ENCODE data around the gene NBEA. TPM values are rescaled to one million over a fixed set of nuclear protein-coding genes. Genes with fewer than 3 reads are reported as not detected.

NBEA gene
- total RNA-seq, 1 experiment from 2014 or later, result 3.3 TPM

DNA sequence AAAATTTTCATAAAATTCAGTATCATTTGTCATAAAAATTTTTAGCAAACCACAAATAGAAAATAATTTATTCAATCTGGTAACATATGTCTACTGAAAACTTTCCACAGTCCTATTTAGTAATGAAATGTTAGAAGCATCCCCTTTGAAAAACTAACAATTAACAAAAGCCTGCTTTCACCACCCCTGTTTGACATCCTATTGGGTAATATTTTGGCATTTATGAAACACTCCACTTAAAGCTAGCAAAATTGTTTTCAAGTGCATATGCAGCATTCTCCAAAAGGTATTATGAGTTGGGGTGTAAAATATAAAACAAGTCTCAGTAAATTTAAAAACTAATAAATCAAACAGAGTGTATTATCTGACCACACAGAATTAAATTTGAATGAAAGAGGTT lies 189.4 kb downstream of the NBEA start:
- in situ Hi-C loops (cut with HindIII; ENCODE audit: low pct_unique_long_range_greater_than_20kb, low sequenced_read_pairs), result no loop called here
- Histone ChIP-seq H3K4me3 (ENCODE audit: low read depth in 2 of 2, low read length in 2 of 2) (no peak overlapping the region), H3K9me3 (ENCODE audit: control insufficient read depth, insufficient read depth, low read depth, low read length) (no peaks in the 10 kb centered on the region), H3K27me3 (ENCODE audit: control insufficient read depth, insufficient read depth, low read length) (no peaks in the 10 kb centered on the region), H3K27ac (ENCODE audit: low read length) (no peak overlapping the region), H3K36me3 (ENCODE audit: control insufficient read depth, insufficient read depth, low read length) (no peaks in the 10 kb centered on the region), H3K4me1 (ENCODE audit: control insufficient read depth, insufficient read depth, low read length) (no peaks in the 10 kb centered on the region)
- CTCF ChIA-PET, result no interaction called here
- TF ChIP-seq TCF7L2 (IDR thresholded peaks at IDR 0.05; ENCODE audit: low read depth, low read length) (no peak), SIN3A (IDR thresholded peaks at IDR 0.05; ENCODE audit: borderline replicate concordance, insufficient read depth, low read depth, low read length) (no peak), POLR2AphosphoS5 (IDR thresholded peaks at IDR 0.05; ENCODE audit: low read depth, low read length) (no peak)
- TF ChIP-seq, protein P1, sequence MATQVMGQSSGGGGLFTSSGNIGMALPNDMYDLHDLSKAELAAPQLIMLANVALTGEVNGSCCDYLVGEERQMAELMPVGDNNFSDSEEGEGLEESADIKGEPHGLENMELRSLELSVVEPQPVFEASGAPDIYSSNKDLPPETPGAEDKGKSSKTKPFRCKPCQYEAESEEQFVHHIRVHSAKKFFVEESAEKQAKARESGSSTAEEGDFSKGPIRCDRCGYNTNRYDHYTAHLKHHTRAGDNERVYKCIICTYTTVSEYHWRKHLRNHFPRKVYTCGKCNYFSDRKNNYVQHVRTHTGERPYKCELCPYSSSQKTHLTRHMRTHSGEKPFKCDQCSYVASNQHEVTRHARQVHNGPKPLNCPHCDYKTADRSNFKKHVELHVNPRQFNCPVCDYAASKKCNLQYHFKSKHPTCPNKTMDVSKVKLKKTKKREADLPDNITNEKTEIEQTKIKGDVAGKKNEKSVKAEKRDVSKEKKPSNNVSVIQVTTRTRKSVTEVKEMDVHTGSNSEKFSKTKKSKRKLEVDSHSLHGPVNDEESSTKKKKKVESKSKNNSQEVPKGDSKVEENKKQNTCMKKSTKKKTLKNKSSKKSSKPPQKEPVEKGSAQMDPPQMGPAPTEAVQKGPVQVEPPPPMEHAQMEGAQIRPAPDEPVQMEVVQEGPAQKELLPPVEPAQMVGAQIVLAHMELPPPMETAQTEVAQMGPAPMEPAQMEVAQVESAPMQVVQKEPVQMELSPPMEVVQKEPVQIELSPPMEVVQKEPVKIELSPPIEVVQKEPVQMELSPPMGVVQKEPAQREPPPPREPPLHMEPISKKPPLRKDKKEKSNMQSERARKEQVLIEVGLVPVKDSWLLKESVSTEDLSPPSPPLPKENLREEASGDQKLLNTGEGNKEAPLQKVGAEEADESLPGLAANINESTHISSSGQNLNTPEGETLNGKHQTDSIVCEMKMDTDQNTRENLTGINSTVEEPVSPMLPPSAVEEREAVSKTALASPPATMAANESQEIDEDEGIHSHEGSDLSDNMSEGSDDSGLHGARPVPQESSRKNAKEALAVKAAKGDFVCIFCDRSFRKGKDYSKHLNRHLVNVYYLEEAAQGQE (IDR thresholded peaks at IDR 0.05; ENCODE audit: insufficient read depth in 1 of 2, low read depth in 2 of 2, low read length in 1 of 2), result no peak
- TF ChIP-seq, protein P2, sequence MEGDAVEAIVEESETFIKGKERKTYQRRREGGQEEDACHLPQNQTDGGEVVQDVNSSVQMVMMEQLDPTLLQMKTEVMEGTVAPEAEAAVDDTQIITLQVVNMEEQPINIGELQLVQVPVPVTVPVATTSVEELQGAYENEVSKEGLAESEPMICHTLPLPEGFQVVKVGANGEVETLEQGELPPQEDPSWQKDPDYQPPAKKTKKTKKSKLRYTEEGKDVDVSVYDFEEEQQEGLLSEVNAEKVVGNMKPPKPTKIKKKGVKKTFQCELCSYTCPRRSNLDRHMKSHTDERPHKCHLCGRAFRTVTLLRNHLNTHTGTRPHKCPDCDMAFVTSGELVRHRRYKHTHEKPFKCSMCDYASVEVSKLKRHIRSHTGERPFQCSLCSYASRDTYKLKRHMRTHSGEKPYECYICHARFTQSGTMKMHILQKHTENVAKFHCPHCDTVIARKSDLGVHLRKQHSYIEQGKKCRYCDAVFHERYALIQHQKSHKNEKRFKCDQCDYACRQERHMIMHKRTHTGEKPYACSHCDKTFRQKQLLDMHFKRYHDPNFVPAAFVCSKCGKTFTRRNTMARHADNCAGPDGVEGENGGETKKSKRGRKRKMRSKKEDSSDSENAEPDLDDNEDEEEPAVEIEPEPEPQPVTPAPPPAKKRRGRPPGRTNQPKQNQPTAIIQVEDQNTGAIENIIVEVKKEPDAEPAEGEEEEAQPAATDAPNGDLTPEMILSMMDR (IDR thresholded peaks at IDR 0.05), result no peak
- intact Hi-C loops (cut with micrococcal nuclease; ENCODE audit: unreplicated experiment), result no loop called here
- DNase-seq (ENCODE audit: low read depth, low spot score) (no peak), ATAC-seq (no peak)
- POLR2A ChIA-PET, result no interaction called here
- no TSS peak for BruUV-seq (replicated peaks)

DNA sequence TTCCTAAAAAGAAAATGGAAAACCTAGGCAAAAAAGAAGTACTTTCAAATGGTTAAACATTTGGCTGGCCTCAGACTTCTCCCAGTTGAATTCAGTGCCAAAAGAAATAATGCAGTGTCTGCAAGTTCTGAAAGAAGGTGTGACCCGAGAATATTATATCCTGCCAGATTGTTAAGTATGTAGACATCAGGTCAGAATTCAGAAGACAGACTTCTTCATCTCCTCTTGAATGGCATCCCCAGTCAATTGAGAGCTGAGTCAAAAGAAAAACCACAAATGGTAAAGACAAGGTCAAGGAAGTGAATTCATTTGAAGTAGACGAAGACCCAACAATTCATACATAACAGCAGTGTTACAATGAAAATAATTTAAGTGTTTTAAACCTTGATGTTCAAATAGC lies 194.5 kb downstream of the NBEA start:
- Histone ChIP-seq H3K9me3 (ENCODE audit: control insufficient read depth, insufficient read depth, low read depth, low read length) (no peaks in the 10 kb centered on the region), H3K27me3 (ENCODE audit: control insufficient read depth, insufficient read depth, low read length) (no peaks in the 10 kb centered on the region), H3K4me1 (ENCODE audit: control insufficient read depth, insufficient read depth, low read length) (no peaks in the 10 kb centered on the region), H3K27ac (ENCODE audit: low read length) (no peak overlapping the region), H3K4me3 (ENCODE audit: low read depth in 2 of 2, low read length in 2 of 2) (no peak overlapping the region), H3K36me3 (ENCODE audit: control insufficient read depth, insufficient read depth, low read length) (no peaks in the 10 kb centered on the region)
- ATAC-seq (no peak), DNase-seq (ENCODE audit: low read depth, low spot score) (no peak)
- BruUV-seq (replicated peaks), result no TSS peak
- intact Hi-C loops (cut with micrococcal nuclease; ENCODE audit: unreplicated experiment), result no loop called here
- TF ChIP-seq TCF7L2 (IDR thresholded peaks at IDR 0.05; ENCODE audit: low read depth, low read length) (no peak), POLR2AphosphoS5 (IDR thresholded peaks at IDR 0.05; ENCODE audit: low read depth, low read length) (no peak), SIN3A (IDR thresholded peaks at IDR 0.05; ENCODE audit: borderline replicate concordance, insufficient read depth, low read depth, low read length) (no peak)
- TF ChIP-seq, protein P2 (IDR thresholded peaks at IDR 0.05), result no peak
- TF ChIP-seq, protein P1 (IDR thresholded peaks at IDR 0.05; ENCODE audit: insufficient read depth in 1 of 2, low read depth in 2 of 2, low read length in 1 of 2), result no peak
- ChIA-PET CTCF (no interaction called here), POLR2A (no interaction called here)
- in situ Hi-C loops (cut with HindIII; ENCODE audit: low pct_unique_long_range_greater_than_20kb, low sequenced_read_pairs), result no loop called here
